Renal cortical epithelial cell (primary cell): ENCODE results near the gene CELF4. TPM values are rescaled to one million over a fixed set of nuclear protein-coding genes. Genes with fewer than 3 reads are reported as not detected.

Experiments used
- DNase-seq: peaks from one replicate; pipeline ENCODE4 v3.0.0-alpha.2; 2011; ENCODE audit warnings: low read depth
- total RNA-seq: library from RNA; depleted of rRNA; stranded (reverse); fragments of >200 nt; gene quantifications from 2 replicates; pipeline ENCODE4 v1.2.3, GENCODE V29; 2014

Gene CELF4
- total RNA-seq, 1 donor from 2014 or later: not detected

GRCh38 chr18:37547196-37547827 lies 18.3 kb downstream of the CELF4 start:
- DNase-seq: no peak

- DNase-seq: no peak
Measured at GRCh38 chr18:37546651-37547050, 18.9 kb downstream of the CELF4 start.

GRCh38 chr18:37546272-37546537 lies 19.4 kb downstream of the CELF4 start:
- no peak for DNase-seq

GRCh38 chr18:37545461-37546271 lies 19.9 kb downstream of the CELF4 start:
- DNase-seq: no peak

GRCh38 chr18:37544713-37545112 lies 20.9 kb downstream of the CELF4 start:
- no peak for DNase-seq

- no peak for DNase-seq
Measured at GRCh38 chr18:37544217-37544616, 21.4 kb downstream of the CELF4 start.

- no peak for DNase-seq
Measured at GRCh38 chr18:37543321-37543720, 22.3 kb downstream of the CELF4 start.

- no peak for DNase-seq
Measured at GRCh38 chr18:37541517-37541916, 24.1 kb downstream of the CELF4 start.

GRCh38 chr18:37540424-37541138 lies 25.0 kb downstream of the CELF4 start:
- DNase-seq: no peak

- no peak for DNase-seq
Measured at GRCh38 chr18:37539236-37539635, 26.4 kb downstream of the CELF4 start.

- no peak for DNase-seq
Measured at GRCh38 chr18:37538526-37539205, 26.9 kb downstream of the CELF4 start.

- DNase-seq: peak; percentile 20
Measured at GRCh38 chr18:37537868-37538525, 27.6 kb downstream of the CELF4 start.

- DNase-seq: no peak
Measured at GRCh38 chr18:37536656-37537055, 28.9 kb downstream of the CELF4 start.

- DNase-seq: peak; percentile 7
Measured at GRCh38 chr18:37535968-37536367, 29.6 kb downstream of the CELF4 start.

GRCh38 chr18:37534627-37535026 lies 31.0 kb downstream of the CELF4 start:
- DNase-seq: no peak

GRCh38 chr18:37533647-37534584 lies 31.7 kb downstream of the CELF4 start:
- no peak for DNase-seq

- DNase-seq: no peak
Measured at GRCh38 chr18:37532917-37533316, 32.7 kb downstream of the CELF4 start.

- DNase-seq: no peak
Measured at GRCh38 chr18:37529863-37530262, 35.7 kb downstream of the CELF4 start.

GRCh38 chr18:37529296-37529695 lies 36.3 kb downstream of the CELF4 start:
- no peak for DNase-seq

GRCh38 chr18:37527395-37527794 lies 38.2 kb downstream of the CELF4 start:
- DNase-seq: peak; percentile 20

GRCh38 chr18:37525262-37525585 lies 40.4 kb downstream of the CELF4 start:
- DNase-seq: no peak
